ENCODE measurements around the gene JMJD1C.

- TF ChIP-seq CTCF (tag by site-specific recombination; IDR thresholded peaks at IDR 0.05), result no peak
- TF ChIP-seq ZNF350 (tag by site-specific recombination; IDR thresholded peaks at IDR 0.05), result no peak
- TF ChIP-seq BCL11A (tag by site-specific recombination; IDR thresholded peaks at IDR 0.05; ENCODE audit: low read depth), result no peak
- no peak for TF ChIP-seq MZF1 (tag by site-specific recombination; IDR thresholded peaks at IDR 0.05; ENCODE audit: borderline replicate concordance)
- TF ChIP-seq, protein P1, sequence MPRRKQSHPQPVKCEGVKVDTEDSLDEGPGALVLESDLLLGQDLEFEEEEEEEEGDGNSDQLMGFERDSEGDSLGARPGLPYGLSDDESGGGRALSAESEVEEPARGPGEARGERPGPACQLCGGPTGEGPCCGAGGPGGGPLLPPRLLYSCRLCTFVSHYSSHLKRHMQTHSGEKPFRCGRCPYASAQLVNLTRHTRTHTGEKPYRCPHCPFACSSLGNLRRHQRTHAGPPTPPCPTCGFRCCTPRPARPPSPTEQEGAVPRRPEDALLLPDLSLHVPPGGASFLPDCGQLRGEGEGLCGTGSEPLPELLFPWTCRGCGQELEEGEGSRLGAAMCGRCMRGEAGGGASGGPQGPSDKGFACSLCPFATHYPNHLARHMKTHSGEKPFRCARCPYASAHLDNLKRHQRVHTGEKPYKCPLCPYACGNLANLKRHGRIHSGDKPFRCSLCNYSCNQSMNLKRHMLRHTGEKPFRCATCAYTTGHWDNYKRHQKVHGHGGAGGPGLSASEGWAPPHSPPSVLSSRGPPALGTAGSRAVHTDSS (tag by site-specific recombination; IDR thresholded peaks at IDR 0.05), result no peak
- no peak for TF ChIP-seq WT1 (tag by site-specific recombination; IDR thresholded peaks at IDR 0.05)
- TF ChIP-seq OSR2 (tag by site-specific recombination; IDR thresholded peaks at IDR 0.05), result no peak
- TF ChIP-seq, protein P2, sequence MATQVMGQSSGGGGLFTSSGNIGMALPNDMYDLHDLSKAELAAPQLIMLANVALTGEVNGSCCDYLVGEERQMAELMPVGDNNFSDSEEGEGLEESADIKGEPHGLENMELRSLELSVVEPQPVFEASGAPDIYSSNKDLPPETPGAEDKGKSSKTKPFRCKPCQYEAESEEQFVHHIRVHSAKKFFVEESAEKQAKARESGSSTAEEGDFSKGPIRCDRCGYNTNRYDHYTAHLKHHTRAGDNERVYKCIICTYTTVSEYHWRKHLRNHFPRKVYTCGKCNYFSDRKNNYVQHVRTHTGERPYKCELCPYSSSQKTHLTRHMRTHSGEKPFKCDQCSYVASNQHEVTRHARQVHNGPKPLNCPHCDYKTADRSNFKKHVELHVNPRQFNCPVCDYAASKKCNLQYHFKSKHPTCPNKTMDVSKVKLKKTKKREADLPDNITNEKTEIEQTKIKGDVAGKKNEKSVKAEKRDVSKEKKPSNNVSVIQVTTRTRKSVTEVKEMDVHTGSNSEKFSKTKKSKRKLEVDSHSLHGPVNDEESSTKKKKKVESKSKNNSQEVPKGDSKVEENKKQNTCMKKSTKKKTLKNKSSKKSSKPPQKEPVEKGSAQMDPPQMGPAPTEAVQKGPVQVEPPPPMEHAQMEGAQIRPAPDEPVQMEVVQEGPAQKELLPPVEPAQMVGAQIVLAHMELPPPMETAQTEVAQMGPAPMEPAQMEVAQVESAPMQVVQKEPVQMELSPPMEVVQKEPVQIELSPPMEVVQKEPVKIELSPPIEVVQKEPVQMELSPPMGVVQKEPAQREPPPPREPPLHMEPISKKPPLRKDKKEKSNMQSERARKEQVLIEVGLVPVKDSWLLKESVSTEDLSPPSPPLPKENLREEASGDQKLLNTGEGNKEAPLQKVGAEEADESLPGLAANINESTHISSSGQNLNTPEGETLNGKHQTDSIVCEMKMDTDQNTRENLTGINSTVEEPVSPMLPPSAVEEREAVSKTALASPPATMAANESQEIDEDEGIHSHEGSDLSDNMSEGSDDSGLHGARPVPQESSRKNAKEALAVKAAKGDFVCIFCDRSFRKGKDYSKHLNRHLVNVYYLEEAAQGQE (tag by site-specific recombination; IDR thresholded peaks at IDR 0.05), result no peak
- TF ChIP-seq, protein P3, sequence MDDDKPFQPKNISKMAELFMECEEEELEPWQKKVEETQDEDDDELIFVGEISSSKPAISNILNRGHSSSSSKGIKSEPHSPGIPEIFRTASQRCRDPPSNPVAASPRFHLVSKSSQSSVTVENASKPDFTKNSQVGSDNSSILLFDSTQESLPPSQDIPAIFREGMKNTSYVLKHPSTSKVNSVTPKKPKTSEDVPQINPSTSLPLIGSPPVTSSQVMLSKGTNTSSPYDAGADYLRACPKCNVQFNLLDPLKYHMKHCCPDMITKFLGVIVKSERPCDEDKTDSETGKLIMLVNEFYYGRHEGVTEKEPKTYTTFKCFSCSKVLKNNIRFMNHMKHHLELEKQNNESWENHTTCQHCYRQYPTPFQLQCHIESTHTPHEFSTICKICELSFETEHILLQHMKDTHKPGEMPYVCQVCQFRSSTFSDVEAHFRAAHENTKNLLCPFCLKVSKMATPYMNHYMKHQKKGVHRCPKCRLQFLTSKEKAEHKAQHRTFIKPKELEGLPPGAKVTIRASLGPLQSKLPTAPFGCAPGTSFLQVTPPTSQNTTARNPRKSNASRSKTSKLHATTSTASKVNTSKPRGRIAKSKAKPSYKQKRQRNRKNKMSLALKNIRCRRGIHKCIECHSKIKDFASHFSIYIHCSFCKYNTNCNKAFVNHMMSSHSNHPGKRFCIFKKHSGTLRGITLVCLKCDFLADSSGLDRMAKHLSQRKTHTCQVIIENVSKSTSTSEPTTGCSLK (tag by site-specific recombination; IDR thresholded peaks at IDR 0.05), result no peak
- TF ChIP-seq, protein P4, sequence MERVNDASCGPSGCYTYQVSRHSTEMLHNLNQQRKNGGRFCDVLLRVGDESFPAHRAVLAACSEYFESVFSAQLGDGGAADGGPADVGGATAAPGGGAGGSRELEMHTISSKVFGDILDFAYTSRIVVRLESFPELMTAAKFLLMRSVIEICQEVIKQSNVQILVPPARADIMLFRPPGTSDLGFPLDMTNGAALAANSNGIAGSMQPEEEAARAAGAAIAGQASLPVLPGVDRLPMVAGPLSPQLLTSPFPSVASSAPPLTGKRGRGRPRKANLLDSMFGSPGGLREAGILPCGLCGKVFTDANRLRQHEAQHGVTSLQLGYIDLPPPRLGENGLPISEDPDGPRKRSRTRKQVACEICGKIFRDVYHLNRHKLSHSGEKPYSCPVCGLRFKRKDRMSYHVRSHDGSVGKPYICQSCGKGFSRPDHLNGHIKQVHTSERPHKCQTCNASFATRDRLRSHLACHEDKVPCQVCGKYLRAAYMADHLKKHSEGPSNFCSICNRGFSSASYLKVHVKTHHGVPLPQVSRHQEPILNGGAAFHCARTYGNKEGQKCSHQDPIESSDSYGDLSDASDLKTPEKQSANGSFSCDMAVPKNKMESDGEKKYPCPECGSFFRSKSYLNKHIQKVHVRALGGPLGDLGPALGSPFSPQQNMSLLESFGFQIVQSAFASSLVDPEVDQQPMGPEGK (tag by site-specific recombination; IDR thresholded peaks at IDR 0.05), result no peak
- no peak for TF ChIP-seq ZNF501 (tag by site-specific recombination; IDR thresholded peaks at IDR 0.05)
- TF ChIP-seq HOXD13 (CRISPR knock-in tag; IDR thresholded peaks at IDR 0.05; ENCODE audit: borderline replicate concordance), result no peak
Observed at GRCh38 chr10:63355682-63356081, 110.1 kb downstream of the JMJD1C start.

All from HEK293 (cell line).